ENCODE results near the gene KCNMB2. TPM values are rescaled to one million over a fixed set of nuclear protein-coding genes. Genes with fewer than 3 reads are reported as not detected.

KCNMB2 gene
- total RNA-seq, 1 donor from 2014 or later: 0.56 TPM

DNA sequence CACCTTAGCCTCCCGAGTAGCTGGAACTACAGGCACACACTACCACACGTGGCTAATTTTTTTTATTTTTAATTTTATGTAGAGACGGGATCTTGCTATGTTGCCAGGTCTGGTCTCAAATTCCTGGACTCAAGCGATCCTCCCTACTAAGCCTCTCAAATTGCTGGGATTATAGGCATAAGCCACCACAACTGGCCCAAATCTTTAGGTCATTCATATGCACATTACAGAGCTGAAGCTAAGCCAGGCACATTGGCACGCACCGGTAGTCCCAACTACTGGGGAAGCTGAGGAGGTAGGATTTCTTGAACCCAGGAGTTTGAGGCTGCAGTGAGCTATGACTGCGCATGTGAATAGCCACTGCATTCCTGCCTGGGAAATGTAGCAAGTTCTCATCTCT, 269.5 kb downstream of the KCNMB2 start:
- H3K9me3 ChIP-seq: no peaks in the 10 kb centered on the region
- DNase-seq (no peak), ATAC-seq (no peak)
- H3K27me3 ChIP-seq (ENCODE audit: low read depth): no peaks in the 10 kb centered on the region
- intact Hi-C loops (cut with DNase I): no loop called here
- TF ChIP-seq, protein P1, sequence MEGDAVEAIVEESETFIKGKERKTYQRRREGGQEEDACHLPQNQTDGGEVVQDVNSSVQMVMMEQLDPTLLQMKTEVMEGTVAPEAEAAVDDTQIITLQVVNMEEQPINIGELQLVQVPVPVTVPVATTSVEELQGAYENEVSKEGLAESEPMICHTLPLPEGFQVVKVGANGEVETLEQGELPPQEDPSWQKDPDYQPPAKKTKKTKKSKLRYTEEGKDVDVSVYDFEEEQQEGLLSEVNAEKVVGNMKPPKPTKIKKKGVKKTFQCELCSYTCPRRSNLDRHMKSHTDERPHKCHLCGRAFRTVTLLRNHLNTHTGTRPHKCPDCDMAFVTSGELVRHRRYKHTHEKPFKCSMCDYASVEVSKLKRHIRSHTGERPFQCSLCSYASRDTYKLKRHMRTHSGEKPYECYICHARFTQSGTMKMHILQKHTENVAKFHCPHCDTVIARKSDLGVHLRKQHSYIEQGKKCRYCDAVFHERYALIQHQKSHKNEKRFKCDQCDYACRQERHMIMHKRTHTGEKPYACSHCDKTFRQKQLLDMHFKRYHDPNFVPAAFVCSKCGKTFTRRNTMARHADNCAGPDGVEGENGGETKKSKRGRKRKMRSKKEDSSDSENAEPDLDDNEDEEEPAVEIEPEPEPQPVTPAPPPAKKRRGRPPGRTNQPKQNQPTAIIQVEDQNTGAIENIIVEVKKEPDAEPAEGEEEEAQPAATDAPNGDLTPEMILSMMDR (IDR thresholded peaks at IDR 0.05): no peak
- no peaks in the 10 kb centered on the region for H3K4me1 ChIP-seq
- no peak overlapping the region for H3K27ac ChIP-seq
- no peaks in the 10 kb centered on the region for H3K36me3 ChIP-seq
- H3K4me3 ChIP-seq: no peak overlapping the region

DNA sequence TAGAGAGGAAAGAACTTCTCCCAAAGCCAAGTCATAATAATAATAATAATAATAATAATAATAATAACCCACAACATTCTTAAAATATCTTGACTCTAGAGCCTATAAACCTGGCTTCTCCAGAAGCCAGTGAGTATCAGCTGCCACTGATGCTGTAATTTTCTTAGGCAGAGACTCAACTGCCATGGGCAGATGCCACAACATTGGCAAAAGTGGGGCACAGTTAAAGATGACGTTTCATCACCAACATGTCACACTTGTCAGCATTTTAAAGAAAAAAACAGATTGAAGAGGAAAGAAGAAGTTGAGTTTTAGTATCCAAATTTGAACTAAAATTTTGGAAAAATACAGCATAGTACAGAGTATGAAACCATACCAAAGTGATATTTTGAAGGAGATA, 270.4 kb downstream of the KCNMB2 start:
- Histone ChIP-seq H3K9me3 (no peaks in the 10 kb centered on the region), H3K36me3 (no peaks in the 10 kb centered on the region), H3K4me1 (no peaks in the 10 kb centered on the region), H3K27me3 (ENCODE audit: low read depth) (no peaks in the 10 kb centered on the region), H3K4me3 (no peak overlapping the region), H3K27ac (no peak overlapping the region)
- DNase-seq (no peak), ATAC-seq (no peak)
- intact Hi-C loops (cut with DNase I): no loop called here
- TF ChIP-seq, protein P1 (IDR thresholded peaks at IDR 0.05): no peak

DNA sequence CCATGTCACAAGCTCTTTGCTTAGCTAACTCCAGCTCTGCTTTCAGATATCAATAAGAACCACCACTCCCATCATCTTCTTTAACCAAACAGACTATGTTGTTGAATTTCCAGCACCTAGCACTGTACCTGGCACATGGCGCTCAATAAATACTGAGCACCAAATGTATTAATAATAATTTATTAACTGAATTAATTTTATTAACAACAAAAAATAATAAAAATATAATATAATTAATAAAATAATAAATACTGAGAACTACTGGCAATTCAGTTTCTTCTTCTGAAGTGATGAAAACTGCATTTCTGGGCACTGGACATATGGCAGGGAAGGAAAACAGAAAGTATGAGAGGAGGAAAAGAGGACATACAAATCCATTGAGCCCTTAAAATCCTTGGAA, 271.5 kb downstream of the KCNMB2 start:
- Histone ChIP-seq H3K36me3 (no peaks in the 10 kb centered on the region), H3K4me1 (no peaks in the 10 kb centered on the region), H3K27me3 (ENCODE audit: low read depth) (no peaks in the 10 kb centered on the region), H3K27ac (no peak overlapping the region), H3K4me3 (no peak overlapping the region), H3K9me3 (no peaks in the 10 kb centered on the region)
- intact Hi-C loops (cut with DNase I): no loop called here
- TF ChIP-seq, protein P1 (IDR thresholded peaks at IDR 0.05): no peak
- ATAC-seq (no peak), DNase-seq (no peak)

DNA sequence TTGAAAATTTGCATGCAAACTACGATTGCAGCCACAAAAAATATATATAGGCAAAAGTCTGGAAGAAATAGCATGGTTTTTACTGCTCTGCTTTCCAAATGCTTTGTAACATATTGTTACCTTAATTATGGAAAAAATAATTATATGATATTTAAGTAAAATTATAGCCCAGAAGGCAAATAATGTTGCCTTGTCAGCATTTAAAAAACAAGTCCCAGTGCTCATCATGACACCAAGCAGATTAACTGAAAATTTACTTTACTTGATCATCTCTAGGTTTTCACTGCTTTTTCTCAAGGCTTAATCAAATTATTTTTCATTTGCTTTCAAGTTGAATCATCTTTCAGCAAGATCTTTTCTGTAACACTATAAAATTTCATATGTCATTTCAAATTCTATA, 272.5 kb downstream of the KCNMB2 start:
- no peak for ATAC-seq
- Histone ChIP-seq H3K27ac (no peak overlapping the region), H3K4me1 (no peaks in the 10 kb centered on the region), H3K9me3 (no peaks in the 10 kb centered on the region), H3K36me3 (no peaks in the 10 kb centered on the region), H3K4me3 (no peak overlapping the region), H3K27me3 (ENCODE audit: low read depth) (no peaks in the 10 kb centered on the region)
- no peak for DNase-seq
- TF ChIP-seq, protein P1 (IDR thresholded peaks at IDR 0.05): no peak
- intact Hi-C loops (cut with DNase I): no loop called here

DNA sequence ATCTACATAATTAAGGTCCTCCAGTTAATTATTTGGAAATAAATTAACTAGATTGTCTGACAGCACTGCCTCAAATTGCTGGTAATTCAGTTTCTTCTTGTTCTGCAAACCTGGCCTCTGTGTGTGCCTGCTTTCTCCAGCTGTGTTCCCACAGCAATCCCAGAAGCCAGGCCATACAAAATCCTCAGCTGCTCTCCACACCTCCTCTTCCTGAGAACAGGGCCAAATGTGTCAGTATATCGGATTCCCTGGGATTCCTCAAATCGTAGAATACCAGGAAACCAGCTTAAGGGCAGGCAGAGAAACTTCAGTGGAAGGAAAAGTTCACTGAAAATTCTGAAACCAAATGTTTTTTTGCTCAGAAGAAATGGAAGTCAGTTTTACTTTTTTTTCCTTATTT, 273.9 kb downstream of the KCNMB2 start:
- no peaks in the 10 kb centered on the region for H3K4me1 ChIP-seq
- DNase-seq (no peak), ATAC-seq (no peak)
- TF ChIP-seq, protein P1 (IDR thresholded peaks at IDR 0.05): no peak
- no peaks in the 10 kb centered on the region for H3K36me3 ChIP-seq
- no peaks in the 10 kb centered on the region for H3K9me3 ChIP-seq
- no peak overlapping the region for H3K27ac ChIP-seq
- intact Hi-C loops (cut with DNase I): no loop called here
- no peaks in the 10 kb centered on the region for H3K27me3 ChIP-seq (ENCODE audit: low read depth)
- no peak overlapping the region for H3K4me3 ChIP-seq

DNA sequence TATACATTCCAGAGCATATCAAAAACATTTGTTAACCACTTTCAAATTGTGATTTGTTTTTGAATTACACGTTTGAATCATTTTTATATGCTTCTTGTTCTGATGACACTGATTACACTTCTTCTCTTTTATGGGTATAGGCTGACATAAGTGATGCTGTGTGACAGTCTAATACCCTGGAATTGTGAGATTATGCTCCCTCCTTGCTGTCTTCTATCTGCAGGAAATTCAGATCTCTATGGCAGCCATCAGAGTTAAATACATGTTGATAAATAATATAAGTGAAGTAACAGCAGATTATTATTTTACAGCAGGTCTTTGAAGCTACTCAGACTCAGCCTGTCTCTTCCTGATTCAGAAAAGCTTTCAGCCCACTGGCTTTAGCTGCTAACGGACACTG, 286.5 kb downstream of the KCNMB2 start:
- Histone ChIP-seq H3K27ac (no peak overlapping the region), H3K4me1 (no peaks in the 10 kb centered on the region), H3K9me3 (no peaks in the 10 kb centered on the region), H3K4me3 (no peak overlapping the region), H3K27me3 (ENCODE audit: low read depth) (no peaks in the 10 kb centered on the region), H3K36me3 (no peaks in the 10 kb centered on the region)
- TF ChIP-seq, protein P1 (IDR thresholded peaks at IDR 0.05): no peak
- DNase-seq (no peak), ATAC-seq (no peak)
- intact Hi-C loops (cut with DNase I): no loop called here

All from lower lobe of right lung (tissue), 2 donors.